Midbrain (tissue), 1 donor: ENCODE data around the gene MAP1LC3A.

Experiments used
- DNase-seq: peaks from one replicate; lab custom pipeline; 2025; lab: John Stamatoyannopoulos, UW

The MAP1LC3A gene

DNA sequence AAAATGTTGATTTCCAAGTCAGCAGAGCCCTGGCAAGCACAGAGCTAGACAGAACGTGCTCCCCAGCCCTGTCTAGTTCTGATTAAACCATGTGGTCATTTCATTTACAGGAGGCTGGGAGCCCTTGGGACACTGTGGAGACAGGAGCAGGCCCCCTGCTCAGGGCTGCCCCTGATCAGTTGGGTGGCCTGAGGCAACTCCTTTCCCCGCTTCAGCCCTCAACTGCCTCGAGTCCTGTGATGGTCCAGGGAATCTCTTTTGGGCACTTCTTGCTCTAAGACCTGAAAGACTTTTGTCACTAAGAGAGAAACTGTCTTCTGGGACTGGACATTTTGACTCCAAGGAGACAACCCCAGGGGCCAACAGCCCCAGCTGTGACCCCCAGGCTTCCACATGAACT lies 28.8 kb upstream of the MAP1LC3A start:
- DNase-seq, result no peak

GRCh38 chr20:34530342-34530741 lies 28.2 kb upstream of the MAP1LC3A start:
- no peak for DNase-seq

DNA sequence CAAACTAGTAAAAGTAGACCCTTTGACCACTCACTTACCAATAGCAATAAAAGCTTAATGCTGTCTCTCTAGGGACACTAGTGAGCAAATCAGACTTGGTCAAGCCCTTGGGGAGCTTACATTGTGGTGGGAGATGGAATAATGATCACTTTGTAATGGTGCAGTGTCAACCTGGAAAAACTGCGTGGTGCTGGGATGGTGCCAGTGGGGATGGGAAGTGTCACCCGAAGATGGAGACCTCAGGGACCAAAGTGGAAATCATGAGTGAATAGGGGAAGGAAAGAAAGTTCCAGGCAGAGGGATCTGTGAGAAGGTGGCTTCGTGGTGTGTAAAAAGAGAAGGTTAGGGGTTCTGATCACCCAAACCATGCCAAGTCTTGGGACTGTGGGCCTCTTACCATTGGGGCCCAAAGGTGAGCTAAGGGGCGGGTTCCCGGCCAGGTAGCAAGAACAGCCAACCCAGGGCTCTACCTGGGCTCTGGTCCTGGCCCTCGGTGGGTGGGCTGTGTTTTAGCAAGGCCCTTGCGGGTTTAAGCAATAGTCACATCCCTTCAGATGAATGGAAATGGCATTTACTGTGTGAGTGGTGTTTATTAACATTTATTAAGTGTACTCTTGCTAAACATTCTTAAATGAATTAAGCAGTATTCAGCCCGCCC lies 26.8 kb upstream of the MAP1LC3A start:
- no peak for DNase-seq

DNA sequence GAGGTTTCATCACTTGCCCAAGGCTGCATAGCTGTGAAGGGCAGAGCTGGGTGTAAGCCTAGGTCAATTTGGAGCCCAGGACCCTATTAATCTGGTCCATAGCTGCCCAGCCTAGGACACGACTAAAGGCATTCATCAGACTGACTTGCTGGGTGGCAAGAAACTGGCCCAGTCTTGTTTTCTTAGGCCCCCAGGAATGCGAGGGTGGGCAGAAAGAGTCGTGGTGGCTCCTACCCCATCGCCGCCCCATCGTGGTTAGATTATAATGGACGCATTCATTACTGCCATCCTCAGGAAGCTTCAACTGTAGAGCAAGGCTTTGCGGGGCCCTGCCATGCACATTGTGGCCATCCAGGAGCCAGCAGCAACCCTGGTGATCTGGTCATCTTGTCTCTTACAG lies 26.2 kb upstream of the MAP1LC3A start:
- no peak for DNase-seq

DNA sequence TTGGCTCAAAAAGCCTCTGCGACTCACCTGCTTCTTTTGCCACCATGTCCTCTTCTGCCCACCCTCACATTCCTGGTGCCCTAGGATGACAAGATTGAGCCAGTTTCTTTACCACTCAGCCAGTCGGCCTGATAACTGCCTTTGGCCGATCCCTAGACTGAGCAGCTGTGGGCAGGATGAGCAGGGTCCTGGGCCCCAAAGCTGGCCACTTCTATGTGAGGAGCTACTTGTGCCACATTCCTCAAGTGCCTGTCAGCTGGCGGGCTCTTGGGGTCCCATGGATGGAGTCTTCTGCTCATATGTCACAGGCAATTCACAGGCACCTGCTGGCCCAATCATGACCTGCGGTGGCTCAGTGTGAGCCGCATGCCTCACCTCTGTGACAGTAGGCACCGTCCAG lies 25.8 kb upstream of the MAP1LC3A start:
- DNase-seq, result no peak

- DNase-seq, result no peak
Measured at GRCh38 chr20:34534391-34535165, 23.9 kb upstream of the MAP1LC3A start.

DNA sequence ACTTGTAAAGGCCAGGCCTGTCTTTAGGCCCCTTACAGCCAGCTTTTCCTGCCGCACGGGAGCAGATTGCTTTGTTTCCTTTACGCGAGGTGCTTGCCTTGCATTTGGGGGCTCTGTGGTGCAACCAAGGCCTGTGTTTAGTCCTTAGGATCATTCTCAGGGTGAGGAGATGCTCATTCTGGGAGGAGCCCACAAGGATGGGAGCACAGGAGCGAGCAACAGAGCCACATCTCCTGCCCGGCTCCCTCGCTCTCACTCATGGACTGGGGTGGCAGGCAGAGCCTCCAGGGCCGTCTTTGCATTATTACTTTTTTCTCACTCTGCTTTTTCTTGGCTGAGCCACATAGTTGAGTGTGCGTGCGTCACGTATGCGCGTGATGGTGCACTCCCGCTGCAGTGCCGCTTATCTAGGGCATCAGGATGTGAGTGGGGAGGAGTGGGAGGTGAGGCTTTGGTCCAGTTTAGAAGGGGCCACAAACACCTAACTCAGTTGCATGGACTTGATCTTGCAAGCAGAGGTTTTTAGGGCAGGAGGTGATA lies 23.1 kb upstream of the MAP1LC3A start:
- no peak for DNase-seq

DNA sequence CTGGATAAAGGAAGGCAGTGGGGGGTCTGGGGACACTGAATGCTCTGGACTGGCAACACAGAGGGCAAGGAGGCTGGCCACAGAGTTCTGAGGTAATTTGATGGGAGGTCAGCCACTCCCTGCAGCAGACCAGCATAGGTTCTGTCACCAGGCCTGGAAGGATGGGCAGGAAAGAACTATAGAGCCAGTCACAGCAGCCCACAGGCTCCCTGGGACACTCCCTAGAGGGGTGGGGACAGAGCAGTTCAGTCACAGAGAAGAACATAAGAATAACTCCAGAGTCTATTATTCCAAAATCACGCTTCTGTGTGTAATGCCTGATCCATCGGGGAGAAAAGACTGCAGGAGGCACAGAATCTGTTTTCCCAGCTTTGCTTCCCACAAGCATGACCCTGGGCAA lies 22.7 kb upstream of the MAP1LC3A start:
- no peak for DNase-seq

- no peak for DNase-seq
Measured at GRCh38 chr20:34536798-34537394, 21.6 kb upstream of the MAP1LC3A start.

- DNase-seq, result no peak
Measured at GRCh38 chr20:34537651-34538050, 20.9 kb upstream of the MAP1LC3A start.

DNA sequence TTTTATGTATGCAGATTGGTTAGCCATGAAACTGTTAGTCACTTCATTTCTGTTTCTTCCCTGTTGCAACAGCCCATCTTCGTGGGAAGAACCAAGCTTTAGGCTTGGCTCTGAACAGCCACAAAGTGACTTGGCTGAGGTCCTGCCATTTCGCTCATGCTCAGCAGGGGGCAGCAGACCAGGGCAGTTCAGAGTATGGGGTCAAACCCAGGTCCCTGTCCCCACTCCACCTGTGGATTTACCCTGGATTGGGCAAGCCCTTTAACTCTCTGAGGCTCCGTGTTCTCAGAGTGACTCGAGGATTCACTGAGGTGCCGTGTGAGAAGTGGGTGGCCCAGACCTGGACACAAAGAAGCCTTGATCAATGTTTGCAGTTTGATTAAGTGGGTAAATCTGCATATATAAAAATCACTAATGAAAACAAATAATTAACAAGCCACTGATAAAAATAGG lies 19.8 kb upstream of the MAP1LC3A start:
- DNase-seq, result peak; percentile 59

DNA sequence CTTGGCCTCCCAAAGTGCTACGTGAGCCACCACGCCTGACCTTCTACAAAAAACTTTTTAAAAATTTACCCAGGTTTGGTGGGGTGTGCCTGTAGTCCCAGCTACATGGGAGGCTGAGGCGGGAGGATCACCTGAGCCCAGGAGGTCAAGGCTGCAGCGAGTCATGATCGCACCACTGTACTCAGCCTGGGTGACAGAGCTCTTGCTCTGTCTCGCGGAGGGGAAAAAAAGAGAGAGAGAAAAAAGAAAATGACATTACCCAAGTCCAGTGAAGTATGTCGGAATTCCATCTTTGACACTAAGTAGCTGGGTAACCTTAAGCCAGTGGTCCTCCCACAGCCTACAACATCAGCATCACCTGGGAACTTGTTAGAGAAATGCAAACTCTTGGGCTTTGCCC lies 18.8 kb upstream of the MAP1LC3A start:
- no peak for DNase-seq

DNA sequence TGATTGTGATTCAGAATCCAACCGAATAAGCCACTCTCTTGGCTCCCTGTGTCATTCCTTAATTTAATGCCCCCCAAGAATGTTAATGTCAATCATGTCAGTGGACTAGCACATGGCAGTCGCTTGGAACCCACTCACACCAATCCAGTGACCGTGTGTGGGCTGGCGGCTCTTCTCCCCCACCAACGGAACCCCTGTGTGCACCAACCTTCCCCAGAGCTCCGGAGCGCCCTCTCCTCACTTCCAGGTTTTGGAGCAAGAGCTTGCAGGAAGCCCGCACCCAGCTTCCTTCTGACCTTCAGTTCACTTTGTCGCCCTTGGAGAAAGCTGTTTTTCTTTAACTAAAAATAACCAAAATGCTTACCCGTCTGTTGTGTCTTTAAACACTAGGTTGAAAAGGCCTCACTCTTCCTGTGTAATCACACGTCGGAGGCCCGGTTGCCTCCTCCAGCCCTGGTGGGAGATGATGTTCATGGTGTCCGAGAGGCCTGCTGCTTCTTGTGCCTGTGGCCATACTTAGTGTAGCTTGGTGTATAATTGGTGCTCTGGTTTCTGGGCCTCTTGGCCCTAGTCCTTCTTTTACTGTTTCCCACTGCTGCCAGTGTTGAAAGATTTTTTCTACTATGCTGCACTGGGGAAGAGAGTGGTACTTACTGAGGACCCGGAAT lies 17.8 kb upstream of the MAP1LC3A start:
- no peak for DNase-seq

DNA sequence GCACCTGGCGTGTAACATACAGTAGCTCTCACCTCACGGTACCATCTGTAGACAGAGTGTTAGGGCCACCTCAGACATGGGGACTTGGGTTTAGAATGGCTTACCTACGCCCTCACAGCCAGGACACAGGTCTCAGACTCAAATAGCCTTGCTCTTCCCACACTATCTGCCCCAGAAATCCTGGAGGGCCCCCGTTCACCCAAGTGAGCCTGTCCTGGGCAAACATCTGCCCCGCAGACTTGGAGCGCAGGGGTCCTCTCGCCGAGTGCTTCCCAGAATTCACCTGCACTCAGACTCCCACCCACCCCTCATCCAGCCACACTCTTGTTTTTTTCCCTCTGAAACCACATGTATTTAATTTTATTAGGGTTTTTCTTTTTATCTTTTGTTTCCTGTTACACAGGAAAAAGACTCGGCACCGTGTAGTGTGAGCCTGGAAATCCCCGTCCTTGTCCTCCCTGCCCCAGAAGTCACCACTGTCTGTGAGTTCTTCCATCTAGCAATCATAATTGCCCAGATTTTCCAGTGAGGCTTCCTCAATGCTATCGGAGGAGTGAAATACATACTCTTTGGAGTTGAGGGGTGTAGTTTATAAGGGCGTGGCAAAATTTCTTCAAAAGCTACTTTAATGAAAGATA lies 17.1 kb upstream of the MAP1LC3A start:
- no peak for DNase-seq

GRCh38 chr20:34541917-34542316 lies 16.6 kb upstream of the MAP1LC3A start:
- no peak for DNase-seq

DNA sequence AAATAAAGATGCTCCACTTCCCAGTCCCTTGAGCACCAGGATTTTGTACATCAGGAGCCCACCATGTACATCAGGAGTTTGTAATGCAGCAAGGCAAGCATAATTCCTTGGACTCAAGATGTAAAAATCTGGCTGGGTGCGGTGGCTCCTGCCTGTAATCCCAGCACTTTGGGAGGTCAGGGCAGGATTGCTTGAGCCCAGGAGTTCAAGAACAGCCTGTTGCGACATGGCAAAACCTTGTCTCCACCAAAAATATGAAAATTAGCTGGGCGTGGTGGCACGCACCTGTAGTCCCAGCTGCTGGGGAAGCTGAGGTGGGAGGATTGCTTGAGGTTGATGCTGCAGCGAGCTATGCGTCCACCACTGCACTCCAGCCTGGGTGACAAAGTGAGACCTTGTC lies 16.1 kb upstream of the MAP1LC3A start:
- DNase-seq, result no peak

GRCh38 chr20:34543463-34544056 lies 15.0 kb upstream of the MAP1LC3A start:
- DNase-seq, result no peak

- DNase-seq, result no peak
Measured at GRCh38 chr20:34544109-34544796, 14.3 kb upstream of the MAP1LC3A start.

DNA sequence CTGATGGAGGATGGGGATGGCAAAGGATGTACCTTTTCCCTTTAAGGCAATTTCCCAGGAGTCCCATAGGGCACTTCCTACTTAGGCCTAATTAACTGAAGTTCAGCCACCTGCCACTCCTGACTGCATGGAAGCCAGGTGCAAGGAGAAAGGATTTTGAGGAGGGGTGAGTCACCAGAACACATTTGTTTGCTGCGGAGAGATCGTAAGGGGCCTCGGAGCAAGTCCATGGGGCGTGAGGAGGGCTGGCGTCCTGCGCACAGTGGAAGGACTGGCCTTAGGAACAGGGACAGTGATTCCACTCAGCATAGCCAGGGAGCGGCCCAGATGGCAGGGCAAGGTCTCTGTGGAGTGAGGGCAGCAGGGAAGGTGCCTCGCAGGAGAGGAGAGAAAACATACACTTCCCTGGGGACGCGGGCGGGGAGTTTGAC lies 11.8 kb upstream of the MAP1LC3A start:
- no peak for DNase-seq

DNA sequence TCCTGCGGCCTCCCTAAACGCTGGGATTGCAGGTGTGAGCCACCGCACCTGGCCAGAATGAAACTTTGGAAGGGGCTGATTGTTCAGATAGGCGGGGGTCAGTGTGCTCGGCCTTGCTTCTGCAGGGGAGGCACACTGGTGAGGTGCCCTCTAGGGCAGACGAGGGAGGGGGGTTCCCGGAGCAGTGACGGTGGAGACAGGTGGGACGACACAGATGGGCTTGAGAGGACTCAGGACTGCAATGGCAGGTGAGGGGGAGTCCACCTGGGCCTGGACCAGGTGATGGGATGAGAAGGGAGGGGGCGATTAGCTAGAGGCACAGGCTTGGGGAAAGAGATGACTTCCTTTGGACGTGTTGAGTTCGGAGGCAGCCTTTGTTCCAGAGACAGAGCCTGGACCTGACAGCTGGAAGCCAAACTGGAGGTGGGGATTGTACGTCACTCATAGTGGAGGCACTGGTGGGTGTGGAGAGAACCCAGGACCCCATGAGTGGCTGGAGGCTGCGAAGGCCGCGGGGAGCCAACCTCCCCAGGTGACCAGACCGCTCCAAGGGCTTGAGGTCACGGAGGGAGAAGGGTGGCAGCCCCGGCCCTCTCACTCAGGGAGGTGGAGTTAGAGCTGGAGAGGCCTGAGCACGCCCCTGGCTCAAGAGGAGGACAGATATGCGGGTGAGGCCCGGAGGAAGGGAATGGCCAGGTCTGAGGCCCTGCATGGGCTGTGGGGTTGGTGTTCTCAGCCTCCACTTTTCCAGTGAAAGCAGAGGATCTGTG lies 10.5 kb upstream of the MAP1LC3A start:
- no peak for DNase-seq
